Stimulated activated CD8-positive, alpha-beta memory T cell treated with anti-CD3 and anti-CD28 coated beads, Interleukin-12 subunit alpha, Interleukin-12 subunit beta, amount 100 ng/mL, for 24 hours (primary cell): Measurements from ENCODE around the gene CYP46A1.

Experiments
- DNase-seq: peaks from one replicate; pipeline ENCODE4 v3.0.0-alpha.2; 2020; ENCODE audit errors: extremely low read depth

CYP46A1 gene

GRCh38 chr14:99688210-99688581 is 4.1 kb downstream of the CYP46A1 start:
- no peak for DNase-seq

DNA sequence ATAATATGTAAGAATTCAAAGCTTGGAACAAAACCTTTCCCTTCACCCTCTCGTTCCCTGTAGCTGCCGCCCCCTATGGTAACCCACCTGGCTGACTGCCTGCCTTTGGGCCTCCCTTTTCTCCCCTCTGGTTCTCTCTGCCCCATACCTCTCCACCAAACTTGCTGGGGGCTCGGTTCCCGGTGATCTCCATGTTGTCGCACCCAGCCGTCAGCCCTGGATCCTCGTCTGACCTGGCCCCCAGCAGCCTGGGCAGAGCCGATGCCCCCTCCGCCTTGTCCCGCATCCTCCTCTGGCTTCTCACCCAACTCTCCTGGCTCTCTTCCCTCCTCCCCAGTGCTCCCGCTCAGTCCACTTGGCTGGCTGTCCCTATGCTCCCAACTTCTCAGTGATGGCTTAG is 4.5 kb downstream of the CYP46A1 start:
- no peak for DNase-seq

- no peak for DNase-seq
Observed at GRCh38 chr14:99689266-99690236, 5.5 kb downstream of the CYP46A1 start.

- DNase-seq: no peak
Observed at GRCh38 chr14:99690636-99691035, 6.5 kb downstream of the CYP46A1 start.

DNA sequence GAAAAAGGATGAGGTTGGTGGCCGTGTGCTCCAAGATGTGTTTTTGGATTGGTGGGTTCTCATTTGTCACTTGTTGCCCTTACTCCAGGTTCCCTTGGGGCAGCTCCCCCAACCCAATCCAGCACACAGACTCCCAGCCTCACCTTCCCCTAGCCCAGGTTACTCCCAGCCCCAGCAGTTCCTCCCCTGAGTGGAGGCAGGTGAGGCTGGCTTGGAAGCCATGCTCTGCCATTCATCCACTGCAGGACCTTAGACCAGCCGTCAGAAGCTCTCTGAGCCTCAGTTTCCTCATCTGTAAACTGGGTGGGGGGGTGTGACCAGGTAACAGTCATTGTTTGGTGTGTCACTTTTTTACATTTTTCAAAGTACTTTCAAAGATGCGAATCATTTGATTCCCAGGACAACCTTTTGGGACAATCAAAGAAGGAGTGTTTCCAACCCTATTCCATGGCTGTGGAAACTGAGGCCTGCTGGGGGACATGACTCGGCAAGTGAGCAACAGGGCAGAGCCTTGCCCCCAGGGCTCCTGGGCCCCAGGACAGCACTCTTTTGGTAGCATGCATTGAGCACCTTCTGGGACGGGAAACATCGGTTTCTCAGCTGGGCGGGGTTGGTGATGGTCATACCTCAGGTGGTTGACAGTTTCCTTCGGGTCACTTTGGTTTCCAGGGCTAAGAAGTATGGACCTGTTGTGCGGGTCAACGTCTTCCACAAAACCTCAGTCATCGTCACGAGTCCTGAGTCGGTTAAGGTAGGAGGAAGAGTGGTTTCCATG is 7.2 kb downstream of the CYP46A1 start:
- DNase-seq: no peak

- DNase-seq: no peak
Observed at GRCh38 chr14:99693918-99694317, 9.8 kb downstream of the CYP46A1 start.

DNA sequence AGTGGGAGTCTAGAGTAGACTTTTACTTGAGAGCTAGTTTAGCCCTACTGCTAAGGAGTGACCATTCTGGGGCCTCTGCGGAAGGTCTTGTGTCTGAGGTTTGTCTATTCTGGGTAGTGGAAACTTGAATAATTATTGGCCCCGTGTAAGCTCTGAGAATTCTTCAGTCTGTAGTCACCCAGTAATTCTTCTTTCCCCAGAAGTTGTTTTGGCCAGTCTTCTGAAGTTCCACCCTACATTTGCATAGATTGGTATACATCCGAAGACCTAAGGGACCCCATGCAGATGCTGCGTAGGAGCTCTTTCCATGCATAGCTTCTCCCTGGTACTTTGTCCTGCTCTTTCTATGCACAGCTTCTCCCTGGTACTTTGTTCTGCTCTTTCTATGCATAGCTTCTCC is 12.8 kb downstream of the CYP46A1 start:
- no peak for DNase-seq

DNA sequence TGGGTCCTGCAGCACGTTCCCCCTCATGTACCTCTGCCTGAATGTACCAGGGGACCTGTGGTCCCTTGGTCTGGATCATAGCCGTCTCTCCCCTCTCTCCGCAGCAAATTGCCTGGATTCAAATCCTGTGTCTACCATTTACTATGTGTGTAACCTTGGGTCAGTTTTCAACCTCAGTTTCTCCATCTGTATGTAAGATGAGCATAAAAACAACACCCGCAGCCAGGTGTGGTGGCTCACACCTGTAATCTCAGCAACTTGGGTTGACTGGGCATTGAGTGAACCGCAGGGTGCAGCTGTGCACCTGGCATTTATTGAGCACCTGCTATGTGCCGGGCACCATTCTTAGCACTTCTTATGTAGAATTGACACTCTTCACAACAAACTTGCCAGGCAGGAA is 14.1 kb downstream of the CYP46A1 start:
- no peak for DNase-seq

- no peak for DNase-seq
Observed at GRCh38 chr14:99698642-99699041, 14.5 kb downstream of the CYP46A1 start.

DNA sequence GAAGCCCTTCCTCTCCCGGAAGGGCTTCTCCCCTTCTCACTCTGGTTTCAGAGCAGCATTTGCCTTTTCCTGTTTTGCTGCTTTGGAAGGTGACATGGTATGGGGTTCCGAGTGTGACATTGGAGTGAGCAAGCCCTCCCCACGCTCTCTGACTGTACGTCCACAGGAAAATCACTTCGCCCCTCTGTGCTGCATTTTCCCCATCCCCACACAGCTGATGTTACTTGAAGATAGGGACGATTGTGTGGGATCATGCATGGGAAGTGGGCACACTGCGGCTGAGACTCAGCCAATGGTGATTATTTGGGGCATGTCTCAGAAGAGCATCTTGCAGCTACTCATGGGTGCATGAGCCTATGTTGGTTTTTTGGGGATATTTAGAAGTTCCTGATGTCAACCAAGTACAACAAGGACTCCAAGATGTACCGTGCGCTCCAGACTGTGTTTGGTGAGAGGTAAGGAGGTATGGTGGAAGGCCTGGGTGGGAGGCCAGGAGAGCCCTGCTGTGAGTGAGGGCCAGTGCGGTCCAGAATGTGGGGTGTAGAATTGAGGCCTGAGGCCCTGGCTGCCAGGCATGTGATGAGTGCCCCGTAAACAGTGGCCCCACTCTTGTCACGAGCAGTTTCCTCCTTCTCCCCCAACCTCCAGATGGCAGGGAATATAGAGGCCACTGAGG is 15.1 kb downstream of the CYP46A1 start:
- DNase-seq: no peak

DNA sequence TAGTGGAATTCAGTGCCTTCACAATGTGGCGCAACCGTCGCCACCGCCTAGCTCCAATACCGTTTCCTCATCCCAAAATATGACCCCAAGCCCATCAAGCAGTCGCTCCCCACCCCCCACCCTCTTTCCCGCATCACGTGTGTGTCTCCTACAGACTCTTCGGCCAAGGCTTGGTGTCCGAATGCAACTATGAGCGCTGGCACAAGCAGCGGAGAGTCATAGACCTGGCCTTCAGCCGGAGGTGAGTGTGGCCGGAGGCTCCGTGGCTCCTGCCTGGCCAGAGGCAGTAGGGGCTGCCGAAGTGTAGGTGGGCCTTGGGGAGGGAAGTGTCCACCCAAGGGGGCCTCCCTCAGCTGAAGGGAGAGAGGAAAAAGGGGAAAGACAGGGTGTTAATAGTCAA is 15.8 kb downstream of the CYP46A1 start:
- DNase-seq: no peak

- DNase-seq: no peak
Observed at GRCh38 chr14:99700379-99700778, 16.3 kb downstream of the CYP46A1 start.

DNA sequence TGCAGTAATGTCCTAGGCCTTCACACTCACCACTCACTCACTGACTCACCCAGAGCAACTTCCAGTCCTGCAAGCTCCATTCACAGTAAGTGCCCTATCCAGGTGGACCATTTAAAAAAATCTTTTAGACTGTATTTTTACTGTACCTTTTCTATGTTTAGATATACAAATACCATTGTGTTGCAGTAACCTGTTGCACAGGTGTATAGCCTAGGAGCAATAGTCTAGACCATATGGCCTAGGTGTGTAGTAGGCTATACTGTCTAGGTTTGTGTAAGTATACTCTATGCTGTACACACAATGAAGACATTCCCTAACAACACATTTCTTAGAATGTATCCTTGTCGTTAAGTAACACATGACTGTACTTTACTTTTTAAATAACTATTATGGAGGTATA is 17.2 kb downstream of the CYP46A1 start:
- no peak for DNase-seq

- no peak for DNase-seq
Observed at GRCh38 chr14:99702115-99702514, 18.0 kb downstream of the CYP46A1 start.

GRCh38 chr14:99703381-99703780 is 19.3 kb downstream of the CYP46A1 start:
- no peak for DNase-seq

DNA sequence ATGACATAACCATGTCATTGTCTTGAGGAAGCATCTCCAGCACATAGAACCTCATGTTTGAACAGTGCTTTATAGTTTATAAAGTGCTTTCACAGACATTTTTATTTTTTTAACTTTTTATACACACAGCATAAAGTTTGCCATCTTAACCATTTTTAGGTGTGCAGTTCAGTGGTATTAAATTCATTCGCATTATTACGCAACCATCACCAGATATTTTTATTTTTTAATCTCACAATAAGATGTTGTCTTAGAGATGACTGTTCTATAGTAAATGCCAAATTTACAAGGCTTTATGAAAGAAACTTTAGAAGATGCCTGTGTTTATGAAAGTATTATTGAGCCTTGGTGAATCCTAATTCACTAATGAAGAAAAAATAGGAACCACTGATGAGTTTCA is 19.9 kb downstream of the CYP46A1 start:
- DNase-seq: no peak

DNA sequence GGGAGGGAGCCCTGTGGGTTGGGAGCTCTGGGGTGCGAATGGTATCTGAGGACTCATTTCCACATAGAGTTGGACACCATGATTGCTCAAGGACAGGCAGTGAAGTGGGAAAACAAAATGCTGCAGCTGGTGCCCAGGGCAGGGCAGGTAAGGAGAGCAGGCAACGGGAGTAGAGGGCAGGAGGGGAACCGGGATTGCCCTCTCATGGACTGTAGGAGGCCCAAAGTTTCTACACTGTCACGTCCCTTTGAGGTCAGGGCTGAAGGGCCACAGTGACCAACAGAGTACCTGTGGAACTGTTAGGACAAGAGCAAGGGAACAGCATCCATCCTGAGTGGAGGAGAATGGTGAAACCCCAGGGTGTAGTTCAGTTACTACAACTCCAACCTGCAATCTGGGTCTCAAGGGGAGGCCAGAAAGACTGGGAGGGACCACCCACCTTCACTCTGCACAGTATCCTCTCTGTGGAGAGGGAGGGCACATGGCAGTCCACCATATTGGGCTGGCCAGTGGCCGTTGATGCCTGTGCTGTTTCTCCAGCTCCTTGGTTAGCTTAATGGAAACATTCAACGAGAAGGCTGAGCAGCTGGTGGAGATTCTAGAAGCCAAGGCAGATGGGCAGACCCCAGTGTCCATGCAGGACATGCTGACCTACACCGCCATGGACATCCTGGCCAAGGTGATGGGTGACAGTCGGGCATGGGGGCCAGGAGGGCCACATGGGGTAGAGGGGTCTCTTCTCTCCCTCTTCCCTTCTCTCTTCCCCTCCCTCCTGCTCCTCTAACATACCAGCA is 22.2 kb downstream of the CYP46A1 start:
- DNase-seq: no peak

- DNase-seq: no peak
Observed at GRCh38 chr14:99707420-99707819, 23.3 kb downstream of the CYP46A1 start.

- no peak for DNase-seq
Observed at GRCh38 chr14:99707921-99708320, 23.8 kb downstream of the CYP46A1 start.

GRCh38 chr14:99708449-99708848 is 24.4 kb downstream of the CYP46A1 start:
- DNase-seq: no peak

DNA sequence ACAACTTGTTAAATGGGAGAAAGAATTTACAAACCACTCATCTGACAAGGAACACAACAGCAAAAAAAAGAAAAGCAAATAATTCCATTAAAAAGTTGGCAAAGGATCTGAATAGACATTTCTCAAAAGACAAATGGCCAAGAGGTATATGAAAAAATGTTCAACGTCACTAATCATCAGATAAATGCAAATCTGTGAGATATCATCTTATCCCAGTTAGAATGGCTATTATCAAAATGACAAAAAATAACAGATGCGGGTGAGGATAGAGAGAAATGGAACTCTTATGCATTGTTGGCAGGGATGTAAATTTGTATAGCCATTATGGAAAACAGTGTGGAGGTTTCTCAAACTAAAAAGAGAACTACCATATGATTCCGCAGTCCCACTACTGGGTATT is 29.9 kb downstream of the CYP46A1 start:
- no peak for DNase-seq
